Ectodermal cell (in vitro differentiated cells): ENCODE data around the gene HAO2.
"Not testable (repeated sequence)": the region's sequence is repeated elsewhere in the genome, so short reads cannot be mapped to it uniquely, and the experiment has no call there.

Source experiments
- H3K27ac ChIP-seq: 2 replicates; pipeline ENCODE4 v1.7.0; 2013; ENCODE audit warnings: mild to moderate bottlenecking, low read depth, low read length; ENCODE audit not compliant: insufficient read depth, poor library complexity, severe bottlenecking
- H3K27me3 ChIP-seq: 2 replicates; pipeline ENCODE4 v1.7.0; 2013; ENCODE audit warnings: mild to moderate bottlenecking, low read length; ENCODE audit not compliant: insufficient read depth, control insufficient read depth, poor library complexity, severe bottlenecking
- H3K36me3 ChIP-seq: one replicate; pipeline ENCODE4 v1.7.0; 2013; ENCODE audit warnings: low read length; ENCODE audit not compliant: control insufficient read depth, insufficient read depth
- H3K4me1 ChIP-seq: one replicate; pipeline ENCODE4 v1.7.0; 2013; ENCODE audit warnings: low read length; ENCODE audit not compliant: control insufficient read depth, insufficient read depth
- H3K4me3 ChIP-seq: 2 replicates; pipeline ENCODE4 v1.7.0; 2013; ENCODE audit warnings: low read depth, low read length, control low read depth; ENCODE audit not compliant: insufficient read depth
- H3K9me3 ChIP-seq: 2 replicates; pipeline ENCODE4 v1.7.0; 2013; ENCODE audit warnings: mild to moderate bottlenecking, low read length, moderate library complexity; ENCODE audit not compliant: control insufficient read depth
- WGBS, 2 experiments: methylation state at CpG; one replicate each; pipeline ENCODE4 v1.1.7; 2013; ENCODE audit warnings: missing lambda C conversion rate in 2 of 2; 5-methylcytosine and 5-hydroxymethylcytosine counted together

Gene HAO2

GRCh38 chr1:119375366-119375765, 6.8 kb downstream of the HAO2 start:
- H3K36me3 ChIP-seq: no peaks in the 10 kb centered on the region
- WGBS, 2 experiments: 90% methylated on average over 1 of the region's 1 CpG; no CpG with 5 or more reads in 1 of the 2 experiments
- H3K27me3 ChIP-seq: no peaks in the 10 kb centered on the region
- H3K4me3 ChIP-seq: no peak overlapping the region
- H3K9me3 ChIP-seq: no peaks in the 10 kb centered on the region
- H3K27ac ChIP-seq: no peak overlapping the region
- H3K4me1 ChIP-seq: no peaks in the 10 kb centered on the region

GRCh38 chr1:119376594-119376993, 8.0 kb downstream of the HAO2 start:
- Histone ChIP-seq H3K9me3 (no peaks in the 10 kb centered on the region), H3K4me3 (no peak overlapping the region), H3K27me3 (no peaks in the 10 kb centered on the region), H3K27ac (no peak overlapping the region), H3K36me3 (no peaks in the 10 kb centered on the region), H3K4me1 (no peaks in the 10 kb centered on the region)
- WGBS, 2 experiments: 81 to 93% methylated on average over 1 of the region's 1 CpG

DNA sequence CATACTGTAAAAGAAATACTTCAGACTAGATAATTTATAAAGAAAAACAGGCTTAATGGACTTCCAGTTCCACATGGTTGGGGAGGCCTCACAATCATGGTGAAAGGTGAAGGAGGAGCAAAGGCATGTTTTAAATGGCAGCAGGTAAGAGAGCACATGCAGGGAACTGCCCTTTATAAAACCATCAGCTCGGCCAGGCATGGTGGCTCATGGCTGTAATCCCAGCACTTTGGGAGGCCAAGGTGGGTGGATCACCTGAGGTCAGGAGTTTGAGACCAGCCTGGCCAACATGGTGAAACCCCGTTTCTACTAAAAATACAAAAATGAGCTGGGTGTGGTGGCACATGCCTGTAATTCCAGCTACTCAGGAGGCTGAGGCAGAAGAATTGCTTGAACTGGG, 9.0 kb downstream of the HAO2 start:
- H3K4me1 ChIP-seq, H3K27me3 ChIP-seq: not testable (repeated sequence)
- WGBS, 2 experiments: 83 to 86% methylated on average over 2 of the region's 2 CpGs

GRCh38 chr1:119379117-119379516, 10.5 kb downstream of the HAO2 start:
- no peaks in the 10 kb centered on the region for H3K27me3 ChIP-seq
- H3K4me3 ChIP-seq: no peak overlapping the region
- H3K9me3 ChIP-seq: no peaks in the 10 kb centered on the region
- H3K36me3 ChIP-seq: no peaks in the 10 kb centered on the region
- H3K4me1 ChIP-seq: no peaks in the 10 kb centered on the region
- 88 to 96% methylated on average over 1 of the region's 1 CpG for WGBS, 2 experiments
- no peak overlapping the region for H3K27ac ChIP-seq

More for the DNA sequence above, 9.0 kb downstream of the HAO2 start:
- not testable (repeated sequence) for H3K4me3 ChIP-seq, H3K36me3 ChIP-seq, H3K27ac ChIP-seq, H3K9me3 ChIP-seq

DNA sequence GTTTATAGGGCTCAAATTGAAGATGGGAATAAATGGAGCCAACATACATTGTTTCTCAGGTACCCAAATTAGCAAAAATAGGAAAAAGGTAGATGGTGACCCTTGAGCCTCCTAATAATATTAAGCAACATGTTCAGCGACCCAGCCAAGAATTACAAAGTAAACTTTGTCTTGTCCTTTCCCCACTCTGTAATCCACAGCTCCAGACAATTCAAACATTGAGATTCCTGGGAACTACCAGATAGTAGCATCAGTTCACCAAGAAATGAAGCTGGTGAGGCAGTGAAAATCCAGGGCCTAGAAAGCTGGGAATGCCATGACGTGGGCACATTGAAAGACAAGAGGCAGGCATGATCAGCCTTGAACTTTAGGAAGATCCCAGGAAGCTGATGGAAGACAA, 11.7 kb downstream of the HAO2 start:
- Histone ChIP-seq H3K27me3 (no peaks in the 10 kb centered on the region), H3K27ac (no peak overlapping the region), H3K4me1 (no peaks in the 10 kb centered on the region), H3K4me3 (no peak overlapping the region), H3K9me3 (no peaks in the 10 kb centered on the region), H3K36me3 (no peaks in the 10 kb centered on the region)
- 93% methylated on average over 2 of the region's 2 CpGs for WGBS, 2 experiments

DNA sequence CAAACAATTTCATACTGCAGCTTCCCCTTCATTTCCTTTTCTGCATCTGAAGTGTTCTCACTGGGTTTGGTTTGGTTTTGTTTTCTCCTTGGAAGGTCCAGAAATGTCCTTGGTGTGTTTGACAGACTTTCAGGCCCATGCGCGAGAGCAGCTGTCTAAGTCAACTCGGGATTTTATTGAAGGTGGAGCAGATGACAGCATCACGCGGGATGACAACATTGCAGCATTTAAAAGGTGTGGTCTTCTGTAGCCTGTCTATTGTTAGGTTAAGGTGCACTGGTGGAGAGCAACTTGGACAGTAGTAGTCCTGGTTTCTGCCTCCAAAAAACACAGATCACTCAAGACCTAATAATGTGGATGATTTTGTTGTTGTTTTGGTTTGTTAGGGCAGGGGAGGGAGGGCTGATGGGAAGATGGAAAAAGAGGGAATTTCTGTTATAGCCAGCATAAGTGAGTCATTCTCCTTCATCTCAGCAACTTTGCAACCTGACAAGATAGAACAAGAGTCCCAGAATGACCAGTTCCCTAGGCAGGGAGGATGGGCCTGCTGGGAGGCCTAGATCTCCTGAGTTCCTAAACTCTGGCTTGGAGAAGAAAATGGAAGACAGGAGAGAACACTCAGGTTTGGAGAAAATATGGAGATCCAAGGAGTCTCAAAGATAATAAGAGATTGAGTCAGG, 12.5 kb downstream of the HAO2 start:
- Histone ChIP-seq H3K36me3 (no peaks in the 10 kb centered on the region), H3K27me3 (no peaks in the 10 kb centered on the region), H3K27ac (no peak overlapping the region), H3K4me1 (no peaks in the 10 kb centered on the region), H3K4me3 (no peak overlapping the region), H3K9me3 (no peaks in the 10 kb centered on the region)
- 95% methylated on average over 5 of the region's 5 CpGs for WGBS, 2 experiments

GRCh38 chr1:119384591-119384990, 16.0 kb downstream of the HAO2 start:
- Histone ChIP-seq H3K9me3 (no peaks in the 10 kb centered on the region), H3K4me1 (peaks cover 5% of the 10 kb centered on the region), H3K36me3 (no peaks in the 10 kb centered on the region), H3K4me3 (no peak overlapping the region), H3K27me3 (no peaks in the 10 kb centered on the region), H3K27ac (no peak overlapping the region)
- 93 to 95% methylated on average over 4 of the region's 4 CpGs for WGBS, 2 experiments

DNA sequence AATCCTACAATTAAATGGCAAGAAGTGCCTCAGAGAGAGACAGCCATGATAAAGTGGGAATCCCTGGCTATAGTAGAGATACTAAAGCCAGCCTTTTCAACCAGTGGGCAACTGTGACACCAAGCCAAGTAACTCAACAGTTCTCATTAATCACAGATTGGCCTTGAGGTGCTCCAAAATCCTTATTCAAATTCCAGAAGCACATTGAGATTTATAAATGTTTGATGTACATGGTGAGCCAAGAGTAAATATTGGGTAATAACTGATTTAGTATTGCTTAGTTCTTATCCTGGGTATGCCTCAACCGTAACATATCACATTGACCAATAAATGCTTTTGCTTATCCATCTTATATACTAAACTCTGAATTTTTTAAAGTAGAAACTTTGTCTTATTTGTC, 17.1 kb downstream of the HAO2 start:
- 100% methylated on average over 1 of the region's 1 CpG for WGBS, 2 experiments
- Histone ChIP-seq H3K27me3 (no peaks in the 10 kb centered on the region), H3K36me3 (no peaks in the 10 kb centered on the region), H3K27ac (no peak overlapping the region), H3K9me3 (no peaks in the 10 kb centered on the region), H3K4me3 (no peak overlapping the region), H3K4me1 (peaks cover 5% of the 10 kb centered on the region)

- H3K27me3 ChIP-seq: no peaks in the 10 kb centered on the region
Observed at GRCh38 chr1:119387858-119388257, 19.3 kb downstream of the HAO2 start.

GRCh38 chr1:119388450-119388849, 19.9 kb downstream of the HAO2 start:
- WGBS, 2 experiments: 85 to 94% methylated on average over 1 of the region's 1 CpG
- Histone ChIP-seq H3K36me3 (no peaks in the 10 kb centered on the region), H3K27ac (no peak overlapping the region), H3K4me1 (peaks cover 5% of the 10 kb centered on the region), H3K9me3 (no peaks in the 10 kb centered on the region), H3K4me3 (no peak overlapping the region), H3K27me3 (no peaks in the 10 kb centered on the region)

More at GRCh38 chr1:119387858-119388257, 19.3 kb downstream of the HAO2 start:
- peaks cover 5% of the 10 kb centered on the region for H3K4me1 ChIP-seq
- H3K4me3 ChIP-seq: no peak overlapping the region
- H3K9me3 ChIP-seq: no peaks in the 10 kb centered on the region
- H3K36me3 ChIP-seq: no peaks in the 10 kb centered on the region
- H3K27ac ChIP-seq: no peak overlapping the region
- WGBS, 2 experiments: 39 to 47% methylated on average over 3 of the region's 3 CpGs

DNA sequence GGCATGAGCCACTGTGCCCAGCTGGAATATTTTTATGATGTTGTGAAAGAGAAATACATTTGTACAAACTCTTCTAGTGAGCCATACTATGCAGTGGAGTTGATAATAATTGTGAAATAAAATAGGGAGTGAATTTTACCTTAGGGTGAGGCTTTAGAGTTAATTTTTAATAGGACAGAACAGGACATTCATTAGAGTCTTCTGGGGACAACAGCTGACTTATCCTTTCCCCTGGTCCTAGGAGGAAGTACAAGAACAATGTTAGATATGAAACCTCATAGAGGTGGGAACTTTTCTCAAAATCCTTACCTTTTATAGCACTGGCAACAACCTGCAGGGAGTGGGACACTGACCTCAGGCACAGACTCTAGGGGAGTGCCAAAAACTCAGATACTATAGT, 21.9 kb downstream of the HAO2 start:
- no peak overlapping the region for H3K4me3 ChIP-seq
- no peaks in the 10 kb centered on the region for H3K27me3 ChIP-seq
- peaks cover 5% of the 10 kb centered on the region for H3K4me1 ChIP-seq
- no peaks in the 10 kb centered on the region for H3K36me3 ChIP-seq
- H3K9me3 ChIP-seq: no peaks in the 10 kb centered on the region
- no peak overlapping the region for H3K27ac ChIP-seq
